HepG2 (cell line): Measurements from ENCODE around the gene IRAK2. TPM values are rescaled to one million over a fixed set of nuclear protein-coding genes. Genes with fewer than 3 reads are reported as not detected.

Experiments used
- DNMT3B ChIP-seq: conservative IDR thresholded peaks from 2 replicates; pipeline ENCODE4 v1.6.1; 2016; ENCODE audit warnings: missing biosample characterization, control low read depth
- EZH2 ChIP-seq: conservative IDR thresholded peaks from 2 replicates; pipeline ENCODE4 v1.6.1; 2012; ENCODE audit warnings: mild to moderate bottlenecking, low read depth, low read length, moderate library complexity
- IKZF5 ChIP-seq: IDR thresholded peaks from 2 replicates; pipeline ENCODE4 v1.6.1; 2018; ENCODE audit warnings: missing genetic modification reagents, mild to moderate bottlenecking, missing compliant biosample characterization
- KDM2A ChIP-seq: sonication (generic); formaldehyde crosslinking; IDR thresholded peaks from 2 replicates; pipeline ENCODE4 v1.4.0; 2020; ENCODE audit warnings: low read depth, missing genetic modification reagents, borderline replicate concordance
- KLF15 ChIP-seq: sonication (generic); formaldehyde crosslinking; IDR thresholded peaks from 2 replicates; pipeline ENCODE4 v1.8.1; 2023; ENCODE audit warnings: borderline replicate concordance, mild to moderate bottlenecking, inconsistent platforms, missing genetic modification reagents, mixed read lengths
- RNF2 ChIP-seq: fragments of 450-650 bp; conservative IDR thresholded peaks from 2 replicates; pipeline ENCODE4 v1.6.1; 2016; ENCODE audit warnings: low read depth
- SRF ChIP-seq: IDR thresholded peaks from 2 replicates; pipeline ENCODE4 v1.6.1; 2011; ENCODE audit warnings: mild to moderate bottlenecking, low read depth, low read length, moderate library complexity
- TCF7L2 ChIP-seq: IDR thresholded peaks from 2 replicates; pipeline ENCODE4 v1.6.1; 2011; ENCODE audit warnings: mild to moderate bottlenecking, low read depth, low read length, moderate library complexity
- TOPORS ChIP-seq: sonication (generic); formaldehyde crosslinking; IDR thresholded peaks from 2 replicates; pipeline ENCODE4 v1.8.0; 2023; ENCODE audit warnings: mild to moderate bottlenecking, missing genetic modification reagents
- U2AF1 ChIP-seq: fragments of 200-400 bp; formaldehyde crosslinking; optimal IDR thresholded peaks from 2 replicates; pipeline ENCODE3; 2017; ENCODE audit warnings: mild to moderate bottlenecking, low read depth, low read length
- ZNF407 ChIP-seq: sonication (generic); formaldehyde crosslinking; IDR thresholded peaks from one replicate; pipeline ENCODE4 v1.5.1; 2020; ENCODE audit warnings: mild to moderate bottlenecking, missing genetic modification reagents; ENCODE audit errors: not compliant biosample characterization
- polyA plus RNA-seq, 8 experiments: library from polyadenylated mRNA; depleted of rRNA in 3 of 8; stranded (reverse) in 7 of 8; unstranded in 1 of 8; fragments of >200 nt; fragmentation: Illumina TruSeq in 4 of 8; extraction: Trizol in 4 of 8; gene quantifications; 2 replicates each; pipeline versions ENCODE4 v1.2.1 to v1.2.3, GENCODE V29; 2011 to 2016; ENCODE audit warnings: low read depth in 4 of 8, missing spikeins in 1 of 8, mixed read lengths in 1 of 8; ENCODE audit not compliant: insufficient read depth in 1 of 8
- total RNA-seq, 5 experiments: library from RNA; depleted of rRNA; stranded (reverse); fragments of >200 nt; fragmentation: Illumina TruSeq; extraction: Trizol; gene quantifications; 2 replicates each; pipeline ENCODE4 v1.2.3, GENCODE V29; 2016; ENCODE audit warnings: low read depth in 1 of 5
- TF ChIP-seq, protein P1 (sequence below): sonication (generic); formaldehyde crosslinking; IDR thresholded peaks from 2 replicates; pipeline ENCODE4 v1.9.0; 2021; ENCODE audit warnings: missing genetic modification reagents, borderline replicate concordance
- TF ChIP-seq, protein P2 (sequence below): sonication (generic); formaldehyde crosslinking; IDR thresholded peaks from 2 replicates; pipeline ENCODE4 v1.4.0; 2020; ENCODE audit warnings: missing genetic modification reagents

Gene IRAK2
- total and polyA plus RNA-seq, 2 of the 13 experiments (the other 11 are each of a cell fraction or from before 2014, with no cell fraction given) = 13.1 to 23.3 TPM

DNA sequence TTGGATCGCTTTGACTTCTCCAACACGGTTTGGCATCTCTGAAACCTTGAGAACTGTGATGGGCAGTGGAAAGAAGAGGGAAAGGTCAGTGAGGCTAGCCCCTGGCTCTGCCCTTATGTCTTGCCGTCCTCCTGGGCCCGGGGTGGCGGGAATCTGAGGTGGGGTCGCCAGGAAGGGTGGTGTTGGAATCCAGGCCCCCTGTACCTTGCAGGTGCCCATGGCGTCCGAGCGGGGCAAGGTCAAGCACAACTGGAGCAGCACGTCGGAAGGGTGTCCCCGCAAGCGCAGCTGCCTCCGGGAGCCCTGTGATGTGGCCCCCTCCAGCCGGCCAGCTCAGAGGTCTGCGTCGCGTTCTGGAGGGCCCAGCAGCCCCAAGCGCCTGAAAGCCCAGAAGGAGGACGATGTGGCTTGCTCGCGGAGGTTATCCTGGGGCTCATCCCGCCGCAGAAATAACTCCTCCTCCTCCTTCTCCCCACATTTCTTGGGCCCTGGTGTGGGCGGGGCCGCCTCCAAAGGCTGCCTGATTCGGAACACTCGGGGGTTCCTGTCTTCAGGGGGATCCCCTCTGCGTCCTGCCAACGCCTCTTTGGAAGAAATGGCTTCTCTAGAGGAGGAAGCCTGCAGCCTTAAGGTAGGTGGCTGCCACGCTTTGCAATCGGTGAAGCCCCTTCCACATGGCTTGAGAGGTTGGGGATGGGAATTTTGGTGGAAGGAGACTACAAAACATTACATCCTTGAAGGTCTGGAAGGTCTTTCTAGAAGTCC is 84.4 kb downstream of the IRAK2 start (continued):
- TF ChIP-seq ZNF407 (CRISPR knock-in tag) (no peak), KLF15 (CRISPR knock-in tag) (no peak), EZH2 (no peak), IKZF5 (CRISPR knock-in tag) (no peak), KDM2A (CRISPR knock-in tag) (no peak), TCF7L2 (no peak), DNMT3B (CRISPR knock-in tag) (no peak), U2AF1 (no peak), SRF (no peak), RNF2 (no peak), TOPORS (CRISPR knock-in tag) (no peak)
- TF ChIP-seq, protein P1, sequence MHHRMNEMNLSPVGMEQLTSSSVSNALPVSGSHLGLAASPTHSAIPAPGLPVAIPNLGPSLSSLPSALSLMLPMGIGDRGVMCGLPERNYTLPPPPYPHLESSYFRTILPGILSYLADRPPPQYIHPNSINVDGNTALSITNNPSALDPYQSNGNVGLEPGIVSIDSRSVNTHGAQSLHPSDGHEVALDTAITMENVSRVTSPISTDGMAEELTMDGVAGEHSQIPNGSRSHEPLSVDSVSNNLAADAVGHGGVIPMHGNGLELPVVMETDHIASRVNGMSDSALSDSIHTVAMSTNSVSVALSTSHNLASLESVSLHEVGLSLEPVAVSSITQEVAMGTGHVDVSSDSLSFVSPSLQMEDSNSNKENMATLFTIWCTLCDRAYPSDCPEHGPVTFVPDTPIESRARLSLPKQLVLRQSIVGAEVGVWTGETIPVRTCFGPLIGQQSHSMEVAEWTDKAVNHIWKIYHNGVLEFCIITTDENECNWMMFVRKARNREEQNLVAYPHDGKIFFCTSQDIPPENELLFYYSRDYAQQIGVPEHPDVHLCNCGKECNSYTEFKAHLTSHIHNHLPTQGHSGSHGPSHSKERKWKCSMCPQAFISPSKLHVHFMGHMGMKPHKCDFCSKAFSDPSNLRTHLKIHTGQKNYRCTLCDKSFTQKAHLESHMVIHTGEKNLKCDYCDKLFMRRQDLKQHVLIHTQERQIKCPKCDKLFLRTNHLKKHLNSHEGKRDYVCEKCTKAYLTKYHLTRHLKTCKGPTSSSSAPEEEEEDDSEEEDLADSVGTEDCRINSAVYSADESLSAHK (CRISPR knock-in tag) = no peak
- TF ChIP-seq, protein P2, sequence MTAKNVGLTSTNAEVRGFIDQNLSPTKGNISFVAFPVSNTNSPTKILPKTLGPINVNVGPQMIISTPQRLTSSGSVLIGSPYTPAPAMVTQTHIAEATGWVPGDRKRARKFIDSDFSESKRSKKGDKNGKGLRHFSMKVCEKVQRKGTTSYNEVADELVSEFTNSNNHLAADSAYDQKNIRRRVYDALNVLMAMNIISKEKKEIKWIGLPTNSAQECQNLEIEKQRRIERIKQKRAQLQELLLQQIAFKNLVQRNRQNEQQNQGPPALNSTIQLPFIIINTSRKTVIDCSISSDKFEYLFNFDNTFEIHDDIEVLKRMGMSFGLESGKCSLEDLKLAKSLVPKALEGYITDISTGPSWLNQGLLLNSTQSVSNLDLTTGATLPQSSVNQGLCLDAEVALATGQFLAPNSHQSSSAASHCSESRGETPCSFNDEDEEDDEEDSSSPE (CRISPR knock-in tag) = no peak
